SK-MEL-5 (cell line): ENCODE measurements around the gene OR6B1. TPM values are rescaled to one million over a fixed set of nuclear protein-coding genes. Genes with fewer than 3 reads are reported as not detected.
"Not testable (repeated sequence)": the region's sequence is repeated elsewhere in the genome, so short reads cannot be mapped to it uniquely, and the experiment has no call there.

Experiments used
- DNase-seq: peaks from one replicate; pipeline ENCODE4 v3.0.0-alpha.2; 2016; ENCODE audit warnings: low read depth, low spot score
- in situ Hi-C: cut with HindIII; loops from 2 replicates; pipeline ENCODE4 v1.10.0; 2016; ENCODE audit warnings: low sequenced_read_pairs, high pct_unique_total_duplicates, low pct_unique_long_range_greater_than_20kb
- total RNA-seq: library from RNA; depleted of rRNA; stranded (reverse); fragments of >200 nt; shearing (Covaris generic); gene quantifications from 2 replicates; pipeline ENCODE4 v1.2.3, GENCODE V29; 2014

The OR6B1 gene
- total RNA-seq, 1 experiment from 2014 or later, result not detected

GRCh38 chr7:143992670-143993069 lies 7.5 kb upstream of the OR6B1 start:
- no peak for DNase-seq
- in situ Hi-C loops, result no loop called here

GRCh38 chr7:143993924-143994323 lies 6.2 kb upstream of the OR6B1 start:
- no peak for DNase-seq
- in situ Hi-C loops, result no loop called here

GRCh38 chr7:144001543-144001942 lies 1.4 kb downstream of the OR6B1 start:
- in situ Hi-C loops, result no loop called here

DNA sequence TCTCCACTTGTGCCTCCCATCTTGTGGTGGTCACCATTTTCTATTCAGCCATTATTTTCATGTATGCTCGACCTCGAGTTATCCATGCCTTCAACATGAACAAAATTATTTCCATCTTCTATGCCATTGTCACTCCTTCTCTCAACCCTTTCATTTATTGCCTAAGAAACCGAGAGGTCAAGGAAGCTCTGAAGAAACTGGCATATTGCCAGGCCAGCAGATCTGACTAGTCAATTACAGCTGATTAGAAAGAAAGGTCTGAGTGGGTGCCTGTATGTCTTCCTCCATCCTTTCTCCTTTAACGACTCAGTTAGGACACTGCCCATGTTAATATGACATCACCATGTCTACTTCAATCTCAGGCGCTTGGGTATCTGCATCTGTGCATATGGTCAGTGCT lies 4.6 kb downstream of the OR6B1 start:
- no peak for DNase-seq
- in situ Hi-C loops, result no loop called here

More at GRCh38 chr7:144001543-144001942, 1.4 kb downstream of the OR6B1 start:
- DNase-seq, result no peak

DNA sequence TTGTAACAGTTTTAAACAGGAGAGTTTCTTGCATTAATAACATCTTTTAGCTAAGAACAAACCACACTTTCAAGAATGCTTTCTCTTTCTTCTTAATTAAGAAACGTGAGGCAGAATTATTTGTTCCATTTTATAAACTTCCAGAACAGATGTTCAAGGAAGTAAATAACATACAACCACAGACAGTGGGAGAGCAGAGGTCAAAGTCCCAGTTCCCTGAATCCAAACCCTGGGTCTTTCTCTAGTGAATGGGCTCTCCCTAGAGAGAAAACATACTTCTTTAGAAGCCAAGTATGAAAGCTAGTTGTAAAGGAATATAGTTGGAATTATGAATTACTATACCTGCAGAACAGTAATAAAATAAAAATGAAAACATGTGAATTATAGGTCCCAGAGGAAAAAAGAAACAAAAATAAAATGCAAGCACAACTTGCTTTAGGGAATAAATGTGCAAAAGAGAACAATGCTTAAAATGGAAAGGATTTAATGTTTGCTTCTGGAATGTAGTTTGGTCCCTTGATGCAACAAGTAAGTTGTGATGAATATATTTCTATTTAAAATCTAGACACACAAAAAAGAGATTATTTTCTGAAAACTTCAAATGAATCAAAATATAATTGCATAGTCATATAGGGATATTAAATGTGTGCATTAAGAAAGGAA lies 6.0 kb downstream of the OR6B1 start:
- in situ Hi-C loops, result no loop called here
- no peak for DNase-seq

GRCh38 chr7:144006692-144007042 lies 6.5 kb downstream of the OR6B1 start:
- no peak for DNase-seq
- in situ Hi-C loops, result no loop called here

GRCh38 chr7:144009361-144009760 lies 9.2 kb downstream of the OR6B1 start:
- no peak for DNase-seq
- in situ Hi-C loops, result no loop called here

DNA sequence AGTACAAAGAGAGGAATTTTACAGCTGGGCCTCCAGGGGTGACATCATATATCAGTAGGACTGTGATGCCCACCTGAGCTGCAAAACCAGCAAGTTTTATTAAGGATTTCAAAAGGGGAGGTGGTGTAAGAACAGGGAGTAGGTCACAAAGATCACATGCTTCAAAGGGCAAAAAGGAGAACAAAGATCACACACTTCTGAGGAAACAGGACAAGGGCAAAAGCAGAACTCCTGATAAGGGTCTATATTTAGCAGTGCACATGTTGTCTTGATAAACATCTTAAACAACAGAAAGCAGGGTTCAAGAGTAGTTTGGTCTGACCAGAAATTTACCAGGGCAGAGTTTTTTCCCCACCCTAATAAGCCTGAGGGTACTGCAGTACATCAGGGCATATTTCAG lies 9.9 kb downstream of the OR6B1 start:
- DNase-seq, in situ Hi-C loops: not testable (repeated sequence)

- DNase-seq, in situ Hi-C loops: not testable (repeated sequence)
Observed at GRCh38 chr7:144010821-144011220, 10.7 kb downstream of the OR6B1 start.

- in situ Hi-C loops, result no loop called here
- DNase-seq, result peak; percentile 38
Observed at GRCh38 chr7:144011458-144012230, 11.5 kb downstream of the OR6B1 start.

DNA sequence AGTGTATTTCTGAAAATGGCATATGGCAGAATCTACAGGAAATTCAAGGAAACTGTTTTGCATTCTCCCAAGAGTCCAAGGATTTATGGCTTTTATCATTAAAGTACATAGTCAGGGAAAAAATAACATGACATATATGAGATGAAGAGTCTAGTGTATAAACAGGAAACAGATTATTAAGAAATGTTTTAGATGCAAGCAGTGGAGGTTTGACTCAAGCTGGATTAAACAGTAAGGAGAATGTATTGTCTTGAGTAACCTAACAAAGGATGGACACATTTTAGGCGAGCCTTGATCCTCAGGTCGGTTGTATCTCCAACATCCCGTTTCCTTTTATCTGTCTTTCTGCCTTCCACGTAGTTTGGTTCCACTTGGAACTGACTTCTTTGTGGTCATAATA lies 17.9 kb downstream of the OR6B1 start:
- no peak for DNase-seq
- in situ Hi-C loops, result no loop called here

GRCh38 chr7:144019457-144019856 lies 19.3 kb downstream of the OR6B1 start:
- no peak for DNase-seq
- in situ Hi-C loops, result no loop called here

DNA sequence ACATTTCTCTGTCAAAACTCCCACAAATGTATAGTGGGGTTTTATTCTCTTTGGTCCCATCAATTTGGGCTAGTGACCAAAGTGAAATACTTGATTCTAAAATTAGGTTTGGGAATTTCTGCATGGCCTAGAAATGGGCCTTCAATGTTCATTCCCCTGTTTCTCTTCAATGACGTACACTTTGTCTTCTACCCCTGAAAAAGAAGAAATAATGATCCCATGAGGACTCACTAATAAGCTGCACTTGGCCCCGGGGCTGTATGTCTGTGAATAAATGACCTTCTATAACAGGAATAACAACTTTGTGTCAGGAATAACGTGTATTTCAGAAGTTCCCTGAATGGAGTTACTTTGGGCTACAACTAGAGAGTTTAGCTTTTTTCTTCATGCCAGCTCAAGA lies 20.2 kb downstream of the OR6B1 start:
- DNase-seq, result no peak
- in situ Hi-C loops, result no loop called here

GRCh38 chr7:144022169-144022568 lies 22.0 kb downstream of the OR6B1 start:
- DNase-seq, result no peak

GRCh38 chr7:144023171-144023827 lies 23.2 kb downstream of the OR6B1 start:
- DNase-seq, result no peak
- in situ Hi-C loops, result no loop called here

More at GRCh38 chr7:144022169-144022568, 22.0 kb downstream of the OR6B1 start:
- in situ Hi-C loops, result no loop called here

DNA sequence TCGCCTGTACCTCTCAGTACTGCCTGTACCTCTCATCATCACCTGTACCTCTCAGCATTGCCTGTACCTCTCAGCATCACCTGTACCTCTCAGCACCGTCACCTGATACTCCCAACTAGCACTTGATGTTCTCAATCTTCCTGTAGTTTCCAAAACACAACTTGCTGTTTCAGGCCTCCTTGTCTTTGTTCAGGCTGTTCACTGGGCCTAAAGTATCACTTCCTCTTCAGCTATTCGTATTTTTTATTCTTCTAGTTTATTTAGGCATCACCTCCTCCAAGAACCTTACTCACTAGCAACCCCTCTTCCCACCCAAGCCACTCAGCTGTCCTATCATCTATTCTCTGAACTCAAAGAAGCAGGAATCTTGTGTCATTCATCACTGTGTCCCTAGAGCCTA lies 24.1 kb downstream of the OR6B1 start:
- in situ Hi-C loops, result no loop called here
- DNase-seq, result no peak

DNA sequence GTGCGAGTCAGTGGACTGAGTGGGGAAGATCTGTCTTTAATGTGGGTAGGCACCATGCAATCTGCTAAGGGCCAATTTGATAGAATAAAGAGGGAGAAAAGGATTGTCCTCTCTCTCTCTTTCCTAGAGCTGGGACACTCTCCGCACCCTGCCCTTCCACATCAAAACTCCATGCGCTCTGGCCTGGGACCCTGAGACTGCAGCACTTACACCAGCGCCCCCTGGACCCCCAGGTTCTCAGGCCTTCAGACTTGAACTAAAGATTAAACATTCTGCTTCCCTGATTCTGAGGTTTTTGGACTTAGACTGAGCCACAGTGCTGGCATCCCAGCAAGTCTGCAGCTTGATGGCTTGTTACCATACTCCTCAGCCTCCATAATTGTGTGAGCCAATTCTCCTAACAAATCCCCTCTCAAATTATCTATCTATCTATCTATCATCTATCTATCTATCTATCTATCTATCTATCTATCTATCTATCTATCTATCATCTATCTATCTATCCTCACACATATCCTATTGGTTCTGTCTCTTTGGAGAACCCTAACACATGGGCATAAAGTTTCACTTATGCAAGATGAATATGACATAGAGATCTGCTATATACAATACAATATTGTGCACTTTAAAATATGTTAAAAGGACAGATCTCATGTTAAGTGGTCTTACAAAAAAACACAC lies 26.2 kb downstream of the OR6B1 start:
- in situ Hi-C loops, result no loop called here
- DNase-seq, result no peak

DNA sequence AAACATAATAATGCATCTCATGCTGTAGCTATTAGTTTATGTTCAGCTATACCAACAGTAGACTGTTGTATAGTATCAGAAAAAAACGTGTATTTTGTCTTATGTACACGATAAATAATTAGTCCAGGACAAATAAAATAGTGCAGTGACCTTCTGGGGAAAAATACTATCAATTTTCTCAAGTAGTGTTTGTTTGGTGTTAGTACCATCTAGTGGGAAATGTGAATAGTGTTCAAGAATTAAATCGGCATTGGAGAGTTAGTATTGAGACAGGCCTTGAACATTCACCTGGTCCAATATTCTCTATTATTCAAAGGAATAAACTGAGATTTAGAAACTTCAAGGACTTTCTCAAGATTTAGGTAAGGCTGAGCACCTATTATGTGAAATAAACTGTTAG lies 26.9 kb downstream of the OR6B1 start:
- peak; percentile 35 for DNase-seq
- in situ Hi-C loops, result no loop called here
